GM23248 (cell line): ENCODE results near the gene KIRREL2. TPM values are rescaled to one million over a fixed set of nuclear protein-coding genes. Genes with fewer than 3 reads are reported as not detected.

Source experiments
- DNase-seq: peaks from one replicate; pipeline ENCODE4 v3.0.0-alpha.2; 2015
- H2AFZ ChIP-seq: fragments of 200-600 bp; sonication (generic); 2 replicates; pipeline ENCODE4 v1.6.1; 2016; ENCODE audit warnings: antibody characterized with exemption
- H3F3A ChIP-seq: fragments of 200-600 bp; sonication (generic); 2 replicates; pipeline ENCODE4 v1.6.1; 2016; ENCODE audit warnings: mild to moderate bottlenecking, antibody characterized with exemption, mixed run types; ENCODE audit not compliant: insufficient read depth
- H3K27ac ChIP-seq: fragments of 200-600 bp; sonication (generic); 2 replicates; pipeline ENCODE4 v1.5.1; 2016; ENCODE audit warnings: mild to moderate bottlenecking
- H3K27me3 ChIP-seq: fragments of 200-600 bp; sonication (generic); replicated peaks from 2 replicates; pipeline ENCODE4 v1.6.1; 2016; ENCODE audit warnings: mild to moderate bottlenecking; ENCODE audit not compliant: insufficient read depth
- H3K36me3 ChIP-seq: fragments of 200-600 bp; sonication (generic); 2 replicates; pipeline ENCODE4 v1.6.1; 2016; ENCODE audit warnings: low read depth, mild to moderate bottlenecking
- H3K4me1 ChIP-seq: fragments of 200-600 bp; sonication (generic); 2 replicates; pipeline ENCODE4 v1.6.1; 2016; ENCODE audit warnings: mild to moderate bottlenecking; ENCODE audit not compliant: insufficient read depth
- H3K4me2 ChIP-seq: fragments of 200-600 bp; sonication (generic); one replicate; pipeline ENCODE4 v1.6.1; 2016; ENCODE audit warnings: mild to moderate bottlenecking; ENCODE audit not compliant: unreplicated experiment
- H3K4me3 ChIP-seq: fragments of 200-600 bp; sonication (generic); 2 replicates; pipeline ENCODE4 v1.5.1; 2016; ENCODE audit warnings: mild to moderate bottlenecking
- H3K79me2 ChIP-seq: fragments of 200-600 bp; sonication (generic); 2 replicates; pipeline ENCODE4 v1.6.1; 2016; ENCODE audit warnings: mild to moderate bottlenecking; ENCODE audit not compliant: insufficient read depth
- H3K9ac ChIP-seq: fragments of 200-600 bp; sonication (generic); 2 replicates; pipeline ENCODE4 v1.6.1; 2016; ENCODE audit warnings: mild to moderate bottlenecking
- H3K9me2 ChIP-seq: fragments of 200-600 bp; sonication (generic); 2 replicates; pipeline ENCODE4 v1.6.1; 2016; ENCODE audit warnings: mixed run types, mild to moderate bottlenecking, moderate library complexity; ENCODE audit not compliant: insufficient read depth
- H3K9me3 ChIP-seq: fragments of 200-600 bp; sonication (generic); one replicate; pipeline ENCODE4 v1.6.1; 2017; ENCODE audit warnings: low read depth
- H4K20me1 ChIP-seq: fragments of 200-600 bp; sonication (generic); 2 replicates; pipeline ENCODE4 v1.6.0; 2016; ENCODE audit not compliant: insufficient read depth
- EZH2 ChIP-seq: fragments of 200-600 bp; sonication (generic); IDR thresholded peaks from 2 replicates; pipeline ENCODE4 v1.6.1; 2018; ENCODE audit warnings: antibody characterized with exemption, mild to moderate bottlenecking; ENCODE audit not compliant: insufficient read depth, poor library complexity, severe bottlenecking
- EZH2phosphoT487 ChIP-seq: fragments of 200-600 bp; sonication (generic); IDR thresholded peaks from 2 replicates; pipeline ENCODE4 v1.6.1; 2018; ENCODE audit warnings: antibody characterized with exemption, moderate library complexity, mild to moderate bottlenecking, low read depth; ENCODE audit not compliant: insufficient read depth
- WGBS, 2 experiments: methylation state at CpG; one replicate each; pipeline ENCODE4 v1.1.6; 2015 to 2017; ENCODE audit warnings: low lambda C conversion rate in 2 of 2, low coverage in 1 of 2; ENCODE audit errors: missing lambda C conversion rate in 2 of 2; 5-methylcytosine and 5-hydroxymethylcytosine counted together
- in situ Hi-C: fragments of 300-500 bp; cut with MboI; formaldehyde crosslinking; loops from 2 replicates; pipeline ENCODE4 v1.15.0; 2020
- polyA plus RNA-seq: library from polyadenylated mRNA; unstranded; fragments of >200 nt; fragmentation: Nextera tagmentation; extraction: Ambion mirVana; gene quantifications from 2 replicates; pipeline ENCODE4 v1.2.1, GENCODE V29; 2016
- small RNA-seq: library from RNA; depleted of rRNA; stranded (forward); fragments of <200 nt; gene quantifications from one replicate; pipeline ENCODE3, GENCODE V24; 2014; ENCODE audit warnings: low read depth, low replicate concordance
- total RNA-seq: library from RNA; depleted of rRNA; stranded (reverse); fragments of >200 nt; shearing (Covaris generic); gene quantifications from 2 replicates; pipeline ENCODE4 v1.2.3, GENCODE V29; 2014; rRNA removed

KIRREL2 gene
- total and polyA plus RNA-seq, 2 experiments from 2014 or later: not detected

- Histone ChIP-seq H3K36me3 (no peaks in the 10 kb centered on the region), H3K4me3 (no peak overlapping the region), H3F3A (0 out of 2 replicates have a peak, but pooled peaks cover 9% of the 10 kb centered on the region), H3K27ac (no peak overlapping the region), H3K9ac (no peak overlapping the region), H3K9me2 (no peaks in the 10 kb centered on the region), H2AFZ (no peak overlapping the region), H3K4me1 (peaks cover 11% of the 10 kb centered on the region), H3K4me2 (no peak overlapping the region), H3K9me3 (no peaks in the 10 kb centered on the region), H3K27me3 (no peaks in the 10 kb centered on the region), H4K20me1 (no peaks in the 10 kb centered on the region), H3K79me2 (no peaks in the 10 kb centered on the region)
- TF ChIP-seq EZH2 (no peak), EZH2phosphoT487 (no peak)
- 52 to 59% methylated on average over 3 of the region's 3 CpGs for WGBS, 2 experiments
- in situ Hi-C loops: no loop called here
- DNase-seq: no peak
Observed at GRCh38 chr19:35915443-35915842, 58.7 kb downstream of the KIRREL2 start.

Small RNA genes lying within 50 kb of the gene (small RNA-seq; reads per million reads assigned to genes)
- not detected for gene RN7SL402P

Other genes starting within 250 kb of the KIRREL2 start
- gene HAUS5, start 244.2 kb upstream of the KIRREL2 start, total RNA-seq: 8.5 and 10.1 TPM in 2 replicates
- gene HAUS5, start 244.2 kb upstream of the KIRREL2 start, polyA plus RNA-seq: 7.4 and 9.6 TPM in 2 replicates
- gene RBM42, start 227.9 kb upstream of the KIRREL2 start, total RNA-seq: 57.3 and 74.7 TPM in 2 replicates
- 82.5 and 86.2 TPM in 2 replicates for gene RBM42, start 227.9 kb upstream of the KIRREL2 start, polyA plus RNA-seq
- not detected in 2 replicates for gene ETV2, start 215.2 kb upstream of the KIRREL2 start, total RNA-seq
- 0.91 and 0.93 TPM in 2 replicates for gene ETV2, start 215.2 kb upstream of the KIRREL2 start, polyA plus RNA-seq
- gene COX6B1, start 208.6 kb upstream of the KIRREL2 start, total RNA-seq: 328 and 423 TPM in 2 replicates
- gene COX6B1, start 208.6 kb upstream of the KIRREL2 start, polyA plus RNA-seq: 448 and 472 TPM in 2 replicates
- gene UPK1A, start 190.4 kb upstream of the KIRREL2 start, total RNA-seq: not detected in 2 replicates
- gene UPK1A, start 190.4 kb upstream of the KIRREL2 start, polyA plus RNA-seq: not detected in 2 replicates
- gene ZBTB32, start 152.4 kb upstream of the KIRREL2 start, total RNA-seq: not detected in 2 replicates
- gene ZBTB32, start 152.4 kb upstream of the KIRREL2 start, polyA plus RNA-seq: not detected in 2 replicates
- 6.8 and 7.5 TPM in 2 replicates for gene KMT2B, start 138.9 kb upstream of the KIRREL2 start, total RNA-seq
- gene KMT2B, start 138.9 kb upstream of the KIRREL2 start, polyA plus RNA-seq: 4.0 and 4.1 TPM in 2 replicates
- gene IGFLR1, start 114.5 kb upstream of the KIRREL2 start, total RNA-seq: 1.4 TPM in 1 of 2 replicates, not detected in the other
- 3.2 and 3.3 TPM in 2 replicates for gene IGFLR1, start 114.5 kb upstream of the KIRREL2 start, polyA plus RNA-seq
- gene U2AF1L4, start 111.5 kb upstream of the KIRREL2 start, total RNA-seq: 10.7 and 18.8 TPM in 2 replicates
- gene U2AF1L4, start 111.5 kb upstream of the KIRREL2 start, polyA plus RNA-seq: 23.1 and 25.3 TPM in 2 replicates
- 15.7 and 21.6 TPM in 2 replicates for gene PSENEN, start 111.3 kb upstream of the KIRREL2 start, total RNA-seq
- 99.7 and 108 TPM in 2 replicates for gene PSENEN, start 111.3 kb upstream of the KIRREL2 start, polyA plus RNA-seq
- gene LIN37, start 108.3 kb upstream of the KIRREL2 start, total RNA-seq: 12.0 and 12.3 TPM in 2 replicates
- 9.5 and 9.7 TPM in 2 replicates for gene LIN37, start 108.3 kb upstream of the KIRREL2 start, polyA plus RNA-seq
- 14.1 and 24.3 TPM in 2 replicates for gene HSPB6, start 99.9 kb upstream of the KIRREL2 start, total RNA-seq
- 220 and 238 TPM in 2 replicates for gene HSPB6, start 99.9 kb upstream of the KIRREL2 start, polyA plus RNA-seq
- 2.7 and 7.6 TPM in 2 replicates for gene PROSER3, start 98.7 kb upstream of the KIRREL2 start, total RNA-seq
- 10.9 and 12.6 TPM in 2 replicates for gene PROSER3, start 98.7 kb upstream of the KIRREL2 start, polyA plus RNA-seq
- 2.0 and 24.9 TPM in 2 replicates for gene ARHGAP33, start 81.3 kb upstream of the KIRREL2 start, total RNA-seq
- 1.1 and 1.9 TPM in 2 replicates for gene ARHGAP33, start 81.3 kb upstream of the KIRREL2 start, polyA plus RNA-seq
- not detected in 2 replicates for gene PRODH2, start 44.1 kb upstream of the KIRREL2 start, total RNA-seq
- not detected in 2 replicates for gene PRODH2, start 44.1 kb upstream of the KIRREL2 start, polyA plus RNA-seq
- not detected in 2 replicates for gene NPHS1, start 4.4 kb upstream of the KIRREL2 start, total RNA-seq
- gene NPHS1, start 4.4 kb upstream of the KIRREL2 start, polyA plus RNA-seq: not detected in 2 replicates
- 10.6 and 20.4 TPM in 2 replicates for gene APLP1, start 11.7 kb downstream of the KIRREL2 start, total RNA-seq
- gene APLP1, start 11.7 kb downstream of the KIRREL2 start, polyA plus RNA-seq: 16.7 and 16.8 TPM in 2 replicates
- 5.0 and 7.6 TPM in 2 replicates for gene NFKBID, start 43.6 kb downstream of the KIRREL2 start, total RNA-seq
- gene NFKBID, start 43.6 kb downstream of the KIRREL2 start, polyA plus RNA-seq: 3.9 and 7.1 TPM in 2 replicates
- not detected in 2 replicates for gene HCST, start 45.6 kb downstream of the KIRREL2 start, total RNA-seq
- gene HCST, start 45.6 kb downstream of the KIRREL2 start, polyA plus RNA-seq: 9.1 and 11.3 TPM in 2 replicates
- not detected in 2 replicates for gene TYROBP, start 51.4 kb downstream of the KIRREL2 start, total RNA-seq
- gene TYROBP, start 51.4 kb downstream of the KIRREL2 start, polyA plus RNA-seq: not detected in 2 replicates
- 5.3 and 9.4 TPM in 2 replicates for gene LRFN3, start 79.5 kb downstream of the KIRREL2 start, total RNA-seq
- 7.1 and 7.5 TPM in 2 replicates for gene LRFN3, start 79.5 kb downstream of the KIRREL2 start, polyA plus RNA-seq
- gene SDHAF1, start 138.3 kb downstream of the KIRREL2 start, total RNA-seq: 38.3 and 49.7 TPM in 2 replicates
- gene SDHAF1, start 138.3 kb downstream of the KIRREL2 start, polyA plus RNA-seq: 17.2 and 20.3 TPM in 2 replicates
- not detected in 2 replicates for gene SYNE4, start 151.9 kb downstream of the KIRREL2 start, total RNA-seq
- 0.11 and 0.31 TPM in 2 replicates for gene SYNE4, start 151.9 kb downstream of the KIRREL2 start, polyA plus RNA-seq
- 32.1 and 34.1 TPM in 2 replicates for gene ALKBH6, start 157.3 kb downstream of the KIRREL2 start, total RNA-seq
- gene ALKBH6, start 157.3 kb downstream of the KIRREL2 start, polyA plus RNA-seq: 25.6 and 29.2 TPM in 2 replicates
- 10.9 and 14.9 TPM in 2 replicates for gene CLIP3, start 176.0 kb downstream of the KIRREL2 start, total RNA-seq
- 48.2 and 49.0 TPM in 2 replicates for gene CLIP3, start 176.0 kb downstream of the KIRREL2 start, polyA plus RNA-seq
- 3.8 and 8.2 TPM in 2 replicates for gene THAP8, start 197.4 kb downstream of the KIRREL2 start, total RNA-seq
- gene THAP8, start 197.4 kb downstream of the KIRREL2 start, polyA plus RNA-seq: 11.8 and 12.8 TPM in 2 replicates
- 2.8 and 3.4 TPM in 2 replicates for gene WDR62, start 198.0 kb downstream of the KIRREL2 start, total RNA-seq
- 2.6 and 2.7 TPM in 2 replicates for gene WDR62, start 198.0 kb downstream of the KIRREL2 start, polyA plus RNA-seq